Hepatocyte (in vitro differentiated cells): ENCODE measurements around the gene CCL18. TPM values are rescaled to one million over a fixed set of nuclear protein-coding genes. Genes with fewer than 3 reads are reported as not detected.

ENCODE experiments used
- DNase-seq: peaks from one replicate; pipeline ENCODE4 v3.0.0-alpha.2; 2016; ENCODE audit warnings: low spot score
- H2AFZ ChIP-seq: fragments of 200-600 bp; sonication (generic); 2 replicates; pipeline ENCODE4 v1.6.0; 2016; ENCODE audit warnings: antibody characterized with exemption, mild to moderate bottlenecking
- H3K27ac ChIP-seq: fragments of 200-600 bp; sonication (generic); 2 replicates; pipeline ENCODE4 v1.5.1; 2016; ENCODE audit warnings: mild to moderate bottlenecking
- H3K27me3 ChIP-seq: fragments of 200-600 bp; sonication (generic); 2 replicates; pipeline ENCODE4 v1.6.1; 2016
- H3K36me3 ChIP-seq: fragments of 200-600 bp; sonication (generic); replicated peaks from 2 replicates; pipeline ENCODE4 v1.5.1; 2016; ENCODE audit warnings: low read depth; ENCODE audit not compliant: insufficient read depth
- H3K4me1 ChIP-seq: fragments of 200-600 bp; sonication (generic); 2 replicates; pipeline ENCODE4 v1.5.1; 2016; ENCODE audit warnings: mild to moderate bottlenecking, moderate library complexity; ENCODE audit not compliant: insufficient read depth
- H3K4me2 ChIP-seq: fragments of 200-600 bp; sonication (generic); 2 replicates; pipeline ENCODE4 v1.6.0; 2016
- H3K4me3 ChIP-seq: fragments of 200-600 bp; sonication (generic); 2 replicates; pipeline ENCODE4 v1.5.1; 2016; ENCODE audit warnings: mild to moderate bottlenecking
- H3K79me2 ChIP-seq: fragments of 200-600 bp; sonication (generic); 2 replicates; pipeline ENCODE4 v1.6.0; 2017; ENCODE audit warnings: mild to moderate bottlenecking
- H3K9me2 ChIP-seq: fragments of 200-600 bp; sonication (generic); replicated peaks from 2 replicates; pipeline ENCODE4 v1.6.0; 2017; ENCODE audit warnings: mild to moderate bottlenecking; ENCODE audit not compliant: insufficient read depth
- H3K9me3 ChIP-seq: fragments of 200-600 bp; sonication (generic); 2 replicates; pipeline ENCODE4 v1.5.1; 2016; ENCODE audit warnings: low read depth, mild to moderate bottlenecking
- H4K20me1 ChIP-seq: fragments of 200-600 bp; sonication (generic); 2 replicates; pipeline ENCODE4 v1.6.0; 2016; ENCODE audit warnings: mild to moderate bottlenecking; ENCODE audit not compliant: insufficient read depth, poor library complexity, severe bottlenecking
- EZH2 ChIP-seq: fragments of 200-600 bp; sonication (generic); IDR thresholded peaks from 2 replicates; pipeline ENCODE4 v1.6.1; 2016; ENCODE audit warnings: antibody characterized with exemption, mild to moderate bottlenecking, borderline replicate concordance
- EZH2phosphoT487 ChIP-seq: fragments of 200-600 bp; sonication (generic); IDR thresholded peaks from one replicate; pipeline ENCODE4 v1.6.1; 2018; ENCODE audit warnings: antibody characterized with exemption, mild to moderate bottlenecking, low read depth, moderate library complexity; ENCODE audit not compliant: unreplicated experiment, severe bottlenecking
- WGBS: methylation state at CpG from one replicate; pipeline ENCODE4 v1.1.6; 2016; ENCODE audit warnings: low lambda C conversion rate; ENCODE audit errors: missing lambda C conversion rate; 5-methylcytosine and 5-hydroxymethylcytosine counted together
- polyA plus RNA-seq: library from polyadenylated mRNA; unstranded; fragments of >200 nt; fragmentation: Nextera tagmentation; extraction: Ambion mirVana; gene quantifications from 2 replicates; pipeline ENCODE4 v1.2.1, GENCODE V29; 2016
- total RNA-seq: library from RNA; depleted of rRNA; stranded (reverse); fragments of >200 nt; gene quantifications from 2 replicates; pipeline ENCODE4 v1.2.3, GENCODE V29; 2014
- TF ChIP-seq, protein P1 (sequence below): fragments of 200-600 bp; sonication (generic); IDR thresholded peaks from 2 replicates; pipeline ENCODE4 v1.5.1; 2016; ENCODE audit warnings: antibody characterized with exemption, mild to moderate bottlenecking; ENCODE audit not compliant: poor library complexity

CCL18 gene
- total and polyA plus RNA-seq, 2 experiments from 2014 or later = 3.6 to 10.2 TPM

DNA sequence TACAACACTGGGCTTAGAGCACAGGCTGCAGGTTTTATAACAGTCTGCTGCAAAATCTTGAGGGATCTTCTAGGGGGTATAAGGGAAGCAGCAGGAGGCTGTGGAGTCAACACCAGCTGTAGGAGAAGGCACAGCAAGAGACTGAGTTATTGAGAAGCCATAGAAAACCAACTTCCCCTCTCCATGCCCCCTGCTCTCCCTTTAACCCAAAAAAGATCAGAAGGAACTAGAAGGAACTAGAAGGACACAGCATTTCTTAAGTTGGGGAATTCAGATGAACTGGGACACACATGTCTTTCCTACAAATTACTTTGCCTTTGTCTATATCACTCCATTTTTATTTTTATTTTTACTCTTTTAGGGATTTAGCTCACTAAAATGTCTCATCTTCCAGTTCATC, 6.2 kb upstream of the CCL18 start:
- Histone ChIP-seq H3K4me3 (no peak overlapping the region), H3K9me3 (no peaks in the 10 kb centered on the region), H3K4me2 (no peak overlapping the region), H3K9me2 (no peaks in the 10 kb centered on the region), H3K36me3 (no peaks in the 10 kb centered on the region), H2AFZ (no peak overlapping the region), H3K4me1 (no peaks in the 10 kb centered on the region), H3K79me2 (no peaks in the 10 kb centered on the region), H3K27me3 (no peaks in the 10 kb centered on the region), H4K20me1 (no peaks in the 10 kb centered on the region), H3K27ac (no peak overlapping the region)
- DNase-seq = no peak
- no peak for TF ChIP-seq EZH2phosphoT487
- TF ChIP-seq, protein P1, sequence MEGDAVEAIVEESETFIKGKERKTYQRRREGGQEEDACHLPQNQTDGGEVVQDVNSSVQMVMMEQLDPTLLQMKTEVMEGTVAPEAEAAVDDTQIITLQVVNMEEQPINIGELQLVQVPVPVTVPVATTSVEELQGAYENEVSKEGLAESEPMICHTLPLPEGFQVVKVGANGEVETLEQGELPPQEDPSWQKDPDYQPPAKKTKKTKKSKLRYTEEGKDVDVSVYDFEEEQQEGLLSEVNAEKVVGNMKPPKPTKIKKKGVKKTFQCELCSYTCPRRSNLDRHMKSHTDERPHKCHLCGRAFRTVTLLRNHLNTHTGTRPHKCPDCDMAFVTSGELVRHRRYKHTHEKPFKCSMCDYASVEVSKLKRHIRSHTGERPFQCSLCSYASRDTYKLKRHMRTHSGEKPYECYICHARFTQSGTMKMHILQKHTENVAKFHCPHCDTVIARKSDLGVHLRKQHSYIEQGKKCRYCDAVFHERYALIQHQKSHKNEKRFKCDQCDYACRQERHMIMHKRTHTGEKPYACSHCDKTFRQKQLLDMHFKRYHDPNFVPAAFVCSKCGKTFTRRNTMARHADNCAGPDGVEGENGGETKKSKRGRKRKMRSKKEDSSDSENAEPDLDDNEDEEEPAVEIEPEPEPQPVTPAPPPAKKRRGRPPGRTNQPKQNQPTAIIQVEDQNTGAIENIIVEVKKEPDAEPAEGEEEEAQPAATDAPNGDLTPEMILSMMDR = no peak
- no peak for TF ChIP-seq EZH2

DNA sequence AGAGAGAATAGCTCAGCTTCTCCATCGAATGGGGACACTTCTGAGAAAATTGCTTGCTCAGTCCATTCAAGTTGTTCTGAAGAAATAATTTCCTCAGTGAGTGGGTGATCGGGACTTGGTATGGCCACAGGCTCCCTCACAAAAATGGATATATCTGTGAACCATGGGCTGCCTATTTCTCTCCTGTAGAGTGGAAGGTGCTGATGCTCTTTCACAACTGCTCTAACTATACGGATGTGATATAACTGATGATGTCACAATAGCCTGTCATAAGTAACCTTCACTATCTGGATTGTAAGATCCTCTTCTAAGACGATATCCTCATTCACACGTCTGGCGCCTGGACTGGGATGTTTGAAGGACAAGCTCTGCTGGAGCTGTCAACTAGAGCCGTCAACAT, 4.7 kb upstream of the CCL18 start:
- Histone ChIP-seq H3K4me1 (no peaks in the 10 kb centered on the region), H3K9me3 (no peaks in the 10 kb centered on the region), H3K4me3 (no peak overlapping the region), H3K27ac (no peak overlapping the region), H2AFZ (no peak overlapping the region), H4K20me1 (no peaks in the 10 kb centered on the region), H3K9me2 (no peaks in the 10 kb centered on the region), H3K79me2 (no peaks in the 10 kb centered on the region), H3K27me3 (no peaks in the 10 kb centered on the region), H3K36me3 (no peaks in the 10 kb centered on the region), H3K4me2 (no peak overlapping the region)
- WGBS = 87% methylated on average over 7 of the region's 7 CpGs
- DNase-seq = no peak
- no peak for TF ChIP-seq EZH2phosphoT487
- TF ChIP-seq, protein P1 = no peak
- TF ChIP-seq EZH2 = no peak

DNA sequence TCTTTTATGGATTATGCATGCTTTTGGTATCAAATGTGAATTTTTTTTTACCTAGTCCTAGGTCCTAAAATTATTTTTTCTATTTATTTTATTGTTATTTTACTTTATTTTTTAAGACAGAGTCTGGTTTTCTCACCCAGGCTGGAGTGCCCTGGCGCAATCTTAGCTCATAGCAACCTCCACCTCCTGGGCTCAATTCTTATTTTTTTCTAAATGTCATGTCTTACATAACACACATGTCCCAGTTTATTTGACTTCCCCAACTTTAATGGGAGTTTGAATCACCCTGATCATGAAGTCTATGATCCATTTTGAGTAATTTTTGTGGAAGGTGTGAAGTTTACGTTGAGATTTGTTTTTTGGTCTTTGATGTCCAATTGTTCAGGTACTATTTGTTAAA, 3.3 kb upstream of the CCL18 start:
- Histone ChIP-seq H3K9me2 (no peaks in the 10 kb centered on the region), H3K27me3 (no peaks in the 10 kb centered on the region), H3K4me1 (no peaks in the 10 kb centered on the region), H3K79me2 (no peaks in the 10 kb centered on the region), H3K9me3 (no peaks in the 10 kb centered on the region), H3K4me2 (no peak overlapping the region), H3K4me3 (no peak overlapping the region), H3K36me3 (no peaks in the 10 kb centered on the region), H2AFZ (no peak overlapping the region), H4K20me1 (no peaks in the 10 kb centered on the region), H3K27ac (no peak overlapping the region)
- 75% methylated on average over 2 of the region's 2 CpGs for WGBS
- no peak for DNase-seq
- no peak for TF ChIP-seq EZH2
- TF ChIP-seq, protein P1 = no peak
- no peak for TF ChIP-seq EZH2phosphoT487

DNA sequence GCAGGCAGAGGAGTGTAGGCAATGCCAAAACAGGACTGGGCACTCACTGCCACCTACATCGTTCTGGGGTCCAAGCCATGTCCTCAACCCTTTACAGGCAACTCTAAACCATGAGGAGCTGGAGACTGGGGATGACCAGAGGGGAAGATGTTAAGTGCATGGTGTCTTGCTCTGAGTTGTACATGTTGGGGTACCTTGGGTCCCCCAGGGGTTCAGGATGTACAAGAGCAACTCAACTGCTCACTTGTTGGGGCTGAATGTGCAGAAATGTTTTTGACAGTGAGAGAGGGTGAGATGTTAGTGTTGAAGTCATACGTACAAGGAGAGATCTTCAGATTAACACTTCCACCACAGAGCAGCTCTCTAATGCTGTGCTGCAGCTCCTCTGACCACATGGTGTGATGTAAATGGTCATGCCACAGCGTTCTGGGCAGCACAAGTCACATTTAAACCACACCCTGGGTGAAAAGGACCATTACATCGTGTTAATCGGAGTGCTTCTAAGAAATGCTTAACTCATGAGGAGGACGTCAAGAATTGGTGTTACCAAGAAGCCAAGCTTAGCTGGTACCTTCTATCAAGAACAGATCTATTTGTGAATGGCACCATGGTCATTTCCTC, 2.4 kb downstream of the CCL18 start:
- no peaks in the 10 kb centered on the region for H3K9me2 ChIP-seq
- TF ChIP-seq, protein P1 = no peak
- TF ChIP-seq EZH2phosphoT487 (no peak), EZH2 (no peak)
- H3K9me3 ChIP-seq = no peaks in the 10 kb centered on the region
- no peaks in the 10 kb centered on the region for H4K20me1 ChIP-seq
- H3K27ac ChIP-seq = no peak overlapping the region
- no peak overlapping the region for H3K4me2 ChIP-seq
- 88% methylated on average over 6 of the region's 6 CpGs for WGBS
- H3K36me3 ChIP-seq = no peaks in the 10 kb centered on the region
- no peak overlapping the region for H3K4me3 ChIP-seq
- no peaks in the 10 kb centered on the region for H3K27me3 ChIP-seq
- no peak for DNase-seq
- no peaks in the 10 kb centered on the region for H3K79me2 ChIP-seq
- no peaks in the 10 kb centered on the region for H3K4me1 ChIP-seq
- H2AFZ ChIP-seq = no peak overlapping the region
